Liver (tissue), 9 donors: ENCODE results near the gene ZMYND8. TPM values are rescaled to one million over a fixed set of nuclear protein-coding genes. Genes with fewer than 3 reads are reported as not detected.

Source experiments
- DNase-seq: peaks from one replicate; pipeline ENCODE4 v3.0.0-alpha.2; 2017; ENCODE audit warnings: low spot score
- H3K27ac ChIP-seq, 2 donors: one replicate each; pipeline ENCODE4 v1.7.0; 2013; ENCODE audit warnings: inconsistent platforms in 2 of 2, low read length in 2 of 2, control low read depth in 1 of 2, low read depth in 1 of 2, mild to moderate bottlenecking in 1 of 2
- H3K27me3 ChIP-seq, 4 donors: one replicate each; pipeline versions ENCODE4 v1.6.1 to v1.7.0; 2013; ENCODE audit warnings: low read length in 3 of 4, inconsistent platforms in 1 of 4, mild to moderate bottlenecking in 1 of 4, moderate library complexity in 1 of 4; ENCODE audit not compliant: control insufficient read depth in 4 of 4, insufficient read depth in 4 of 4
- H3K36me3 ChIP-seq, 4 donors: one replicate each; pipeline versions ENCODE4 v1.6.1 to v1.7.0; 2013; ENCODE audit warnings: low read length in 3 of 4, mild to moderate bottlenecking in 3 of 4, low read depth in 1 of 4, moderate library complexity in 1 of 4; ENCODE audit not compliant: control insufficient read depth in 4 of 4, insufficient read depth in 3 of 4
- H3K4me1 ChIP-seq, 4 donors: one replicate each; pipeline versions ENCODE4 v1.6.1 to v1.7.0; 2013; ENCODE audit warnings: low read length in 3 of 4, mild to moderate bottlenecking in 3 of 4, moderate library complexity in 1 of 4; ENCODE audit not compliant: control insufficient read depth in 4 of 4, insufficient read depth in 4 of 4
- H3K4me3 ChIP-seq, 3 donors: one replicate each; pipeline versions ENCODE4 v1.6.1 to v1.7.0; 2013; ENCODE audit warnings: low read length in 3 of 3, control low read depth in 1 of 3, low read depth in 1 of 3, mild to moderate bottlenecking in 1 of 3
- H3K9ac ChIP-seq, 2 donors: one replicate each; pipeline ENCODE4 v1.7.0; 2013; ENCODE audit warnings: low read length in 2 of 2, mild to moderate bottlenecking in 2 of 2, moderate library complexity in 2 of 2, control low read depth in 1 of 2, low read depth in 1 of 2
- H3K9me3 ChIP-seq, 4 donors: one replicate each; pipeline versions ENCODE4 v1.6.1 to v1.7.0; 2013; ENCODE audit warnings: low read length in 3 of 4; ENCODE audit not compliant: control insufficient read depth in 4 of 4
- CTCF ChIP-seq: fragments of 150-350 bp; IDR thresholded peaks from 2 replicates; pipeline ENCODE4 v1.5.1; 2017; ENCODE audit warnings: improper control_type of control experiment, low read depth, low read length; ENCODE audit not compliant: missing input control
- EGR1 ChIP-seq, 2 donors: IDR thresholded peaks; 2 replicates each; pipeline ENCODE4 v1.6.1; 2016 to 2018; ENCODE audit warnings: antibody characterized with exemption in 2 of 2, low read depth in 2 of 2
- FOXA1 ChIP-seq: IDR thresholded peaks from 2 replicates; pipeline ENCODE4 v1.6.1; 2016; ENCODE audit warnings: antibody characterized with exemption
- FOXA2 ChIP-seq: IDR thresholded peaks from 2 replicates; pipeline ENCODE4 v1.6.1; 2016; ENCODE audit warnings: antibody characterized with exemption
- GABPA ChIP-seq, 2 donors: IDR thresholded peaks in 1 of 2; conservative IDR thresholded peaks in 1 of 2; 2 replicates each; pipeline ENCODE4 v1.6.1; 2016; ENCODE audit warnings: antibody characterized with exemption in 2 of 2, mild to moderate bottlenecking in 1 of 2, moderate library complexity in 1 of 2
- HNF4A ChIP-seq, 2 donors: conservative IDR thresholded peaks; 2 replicates each; pipeline ENCODE4 v1.6.1; 2016; ENCODE audit warnings: antibody characterized with exemption in 2 of 2, mild to moderate bottlenecking in 2 of 2
- HNF4G ChIP-seq: IDR thresholded peaks from 2 replicates; pipeline ENCODE4 v1.6.1; 2016; ENCODE audit warnings: antibody characterized with exemption
- JUND ChIP-seq, 2 donors: IDR thresholded peaks; 2 replicates each; pipeline ENCODE4 v1.6.1; 2016; ENCODE audit warnings: antibody characterized with exemption in 2 of 2
- MAX ChIP-seq: IDR thresholded peaks from 2 replicates; pipeline ENCODE4 v1.6.1; 2016; ENCODE audit warnings: antibody characterized with exemption
- NR2F2 ChIP-seq: IDR thresholded peaks from 2 replicates; pipeline ENCODE4 v1.6.1; 2016; ENCODE audit warnings: antibody characterized with exemption
- RAD21 ChIP-seq, 2 donors: IDR thresholded peaks; 2 replicates each; pipeline ENCODE4 v1.6.1; 2016; ENCODE audit warnings: antibody characterized with exemption in 2 of 2, mild to moderate bottlenecking in 2 of 2
- REST ChIP-seq: IDR thresholded peaks from 2 replicates; pipeline ENCODE4 v1.6.1; 2016; ENCODE audit warnings: antibody characterized with exemption, mild to moderate bottlenecking
- RXRA ChIP-seq, 2 donors: IDR thresholded peaks; 2 replicates each; pipeline ENCODE4 v1.6.1; 2017 to 2018; ENCODE audit warnings: antibody characterized with exemption in 2 of 2, mild to moderate bottlenecking in 1 of 2
- SP1 ChIP-seq: IDR thresholded peaks from 2 replicates; pipeline ENCODE4 v1.6.1; 2018; ENCODE audit warnings: antibody characterized with exemption, mild to moderate bottlenecking
- TAF1 ChIP-seq: conservative IDR thresholded peaks from 2 replicates; pipeline ENCODE4 v1.6.1; 2016; ENCODE audit warnings: antibody characterized with exemption, mild to moderate bottlenecking
- YY1 ChIP-seq: IDR thresholded peaks from 2 replicates; pipeline ENCODE4 v1.6.1; 2016; ENCODE audit warnings: antibody characterized with exemption, mild to moderate bottlenecking
- WGBS: extraction: QIAGEN DNeasy Blood & Tissue Kit; methylation state at CpG from one replicate; pipeline ENCODE4 v1.1.7; 2013; 5-methylcytosine and 5-hydroxymethylcytosine counted together
- polyA plus RNA-seq, 2 donors: library from polyadenylated mRNA; stranded (reverse) in 1 of 2; unstranded in 1 of 2; fragments of 200-250 nt in 1 of 2; fragments of >200 nt in 1 of 2; fragmentation: Nextera tagmentation in 1 of 2; extraction: Ambion mirVana in 1 of 2; gene quantifications; one replicate each; pipeline versions ENCODE4 v1.2.1 to v1.2.3, GENCODE V29; 2013 to 2015
- total RNA-seq, 2 donors: library from RNA; depleted of rRNA; stranded (reverse); fragments of >200 nt; gene quantifications; one replicate each; pipeline ENCODE4 v1.2.3, GENCODE V29; 2014
- TF ChIP-seq, protein P1 (sequence below): IDR thresholded peaks from 2 replicates; pipeline ENCODE4 v1.6.1; 2016; ENCODE audit warnings: antibody characterized with exemption
- donor health status: healthy.
- donor health status: healthy.
- donor health status: healthy.
- donor health status: healthy.
- donor health status: healthy.

ZMYND8 gene
- total and polyA plus RNA-seq, 4 donors = 3.3 to 23.5 (median 6.8) TPM

- no peak overlapping the region for H3K27ac ChIP-seq
- H3K4me3 ChIP-seq = no peak overlapping the region
- 94% methylated on average over 3 of the region's 3 CpGs for WGBS
- no peak for DNase-seq
- H3K9ac ChIP-seq = no peak overlapping the region
- TF ChIP-seq GABPA (IDR thresholded peaks at IDR 0.05 in 1 of 2, conservative IDR thresholded peaks at IDR 0.05 in 1 of 2) (no peak), MAX (no peak), HNF4G (no peak)
- H3K4me1 ChIP-seq = no peaks in the 10 kb centered on the region
- H3K9me3 ChIP-seq = no peaks in the 10 kb centered on the region
- H3K36me3 ChIP-seq = peaks cover 0 to 16% (median 6%) of the 10 kb centered on the region in 4 donors
- no peaks in the 10 kb centered on the region for H3K27me3 ChIP-seq
These were observed 93.4 kb downstream of the ZMYND8 start for GRCh38 chr20:47263080-47263464.

DNA sequence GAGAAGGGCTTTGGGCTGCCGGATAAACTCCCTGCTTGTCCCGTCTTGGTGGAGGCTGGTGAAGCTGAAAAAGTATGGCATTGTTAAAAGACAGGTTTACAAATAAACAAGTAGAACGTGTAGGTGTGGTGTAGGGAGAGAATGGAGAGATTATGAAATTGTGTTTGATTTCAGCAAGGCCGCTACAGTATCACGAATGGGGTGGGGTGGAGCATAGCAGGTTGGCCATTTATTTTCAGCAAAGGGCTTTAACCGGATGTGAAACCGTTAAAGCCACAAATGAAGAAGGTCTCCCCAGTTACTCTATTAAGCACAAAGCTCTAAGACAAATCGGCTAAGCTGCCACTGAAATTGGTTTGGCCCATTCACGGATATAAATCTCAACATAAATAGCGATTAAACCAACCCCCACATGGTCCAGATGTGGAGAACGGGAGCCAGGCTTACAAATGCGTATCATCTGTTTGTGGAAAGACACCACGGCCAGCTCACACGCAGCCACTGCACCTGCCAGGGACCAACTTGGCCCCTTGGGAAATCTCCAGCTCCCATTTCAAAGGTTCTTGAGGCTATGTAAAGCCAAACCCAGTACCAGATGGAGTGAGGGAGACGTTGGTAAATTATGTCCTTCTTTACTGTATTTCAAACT, 94.0 kb downstream of the ZMYND8 start:
- H3K36me3 ChIP-seq = peaks cover 0 to 16% (median 6%) of the 10 kb centered on the region in 4 donors
- WGBS = 90% methylated on average over 15 of the region's 15 CpGs
- no peaks in the 10 kb centered on the region for H3K9me3 ChIP-seq
- no peaks in the 10 kb centered on the region for H3K27me3 ChIP-seq
- TF ChIP-seq CTCF (no peak), HNF4A (conservative IDR thresholded peaks at IDR 0.05) (no peak), RAD21 (IDR thresholded peaks at IDR 0.05) (no peak), FOXA2 (no peak), REST (no peak), TAF1 (no peak), RXRA (IDR thresholded peaks at IDR 0.05) (no peak), HNF4G (no peak), YY1 (no peak)
- H3K27ac ChIP-seq = no peak overlapping the region
- no peak overlapping the region for H3K4me3 ChIP-seq
- DNase-seq = no peak
- no peaks in the 10 kb centered on the region for H3K4me1 ChIP-seq
- no peak overlapping the region for H3K9ac ChIP-seq

DNA sequence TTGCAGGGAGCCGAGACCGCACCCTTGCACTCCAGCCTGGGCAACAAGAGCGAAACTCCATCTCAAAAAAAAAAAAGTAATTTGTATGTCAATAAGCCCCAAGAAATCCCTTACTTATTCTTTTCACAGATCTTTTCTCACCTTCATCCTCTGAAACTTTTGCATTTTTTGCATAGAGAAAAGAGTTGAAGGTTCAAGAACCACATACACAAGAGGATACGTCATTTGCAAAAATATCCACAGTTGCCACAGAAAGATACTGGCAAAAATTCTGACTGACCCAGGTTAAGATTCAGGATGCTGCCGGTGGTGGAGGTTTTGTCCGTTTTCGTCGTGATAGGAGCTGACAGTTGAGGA, 94.5 kb downstream of the ZMYND8 start:
- no peak overlapping the region for H3K27ac ChIP-seq
- WGBS = 97% methylated on average over 8 of the region's 8 CpGs
- TF ChIP-seq RXRA (IDR thresholded peaks at IDR 0.05) (no peak), JUND (IDR thresholded peaks at IDR 0.05) (no peak), GABPA (IDR thresholded peaks at IDR 0.05 in 1 of 2, conservative IDR thresholded peaks at IDR 0.05 in 1 of 2) (no peak), HNF4G (no peak), CTCF (no peak), HNF4A (conservative IDR thresholded peaks at IDR 0.05) (no peak), TAF1 (no peak), SP1 (no peak), RAD21 (IDR thresholded peaks at IDR 0.05) (no peak), NR2F2 (no peak), YY1 (no peak), MAX (no peak), EGR1 (IDR thresholded peaks at IDR 0.05; ENCODE audit: low read depth in 2 of 2) (no peak), FOXA2 (no peak), FOXA1 (no peak)
- TF ChIP-seq, protein P1, sequence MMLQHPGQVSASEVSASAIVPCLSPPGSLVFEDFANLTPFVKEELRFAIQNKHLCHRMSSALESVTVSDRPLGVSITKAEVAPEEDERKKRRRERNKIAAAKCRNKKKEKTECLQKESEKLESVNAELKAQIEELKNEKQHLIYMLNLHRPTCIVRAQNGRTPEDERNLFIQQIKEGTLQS = no peak

More for the DNA sequence above, 94.5 kb downstream of the ZMYND8 start:
- Histone ChIP-seq H3K4me1 (no peaks in the 10 kb centered on the region), H3K9ac (no peak overlapping the region), H3K36me3 (peaks cover 0 to 16% (median 6%) of the 10 kb centered on the region in 4 donors), H3K27me3 (no peaks in the 10 kb centered on the region), H3K9me3 (no peaks in the 10 kb centered on the region), H3K4me3 (no peak overlapping the region)
- DNase-seq = no peak
